Thyroid gland (tissue), 4 donors: ENCODE data around the gene TOP3A. TPM values are rescaled to one million over a fixed set of nuclear protein-coding genes. Genes with fewer than 3 reads are reported as not detected.

Source experiments
- DNase-seq, 2 donors: peaks; one replicate each; pipeline ENCODE4 v3.0.0-alpha.2; 2019
- H3K27ac ChIP-seq, 3 donors: fragments of 200-600 bp; sonication (generic); 1 replicate in 2 of 3; 2 replicates in 1 of 3; pipeline ENCODE4 v1.5.1; 2016 to 2019; ENCODE audit warnings: mild to moderate bottlenecking in 1 of 3, moderate library complexity in 1 of 3
- H3K27me3 ChIP-seq: fragments of 200-600 bp; sonication (generic); one replicate; pipeline ENCODE4 v1.5.1; 2019
- H3K36me3 ChIP-seq, 2 donors: fragments of 200-600 bp; sonication (generic); one replicate each; pipeline ENCODE4 v1.5.1; 2016 to 2019
- H3K4me1 ChIP-seq, 2 donors: fragments of 200-600 bp; sonication (generic); one replicate each; pipeline ENCODE4 v1.5.1; 2017 to 2019
- H3K4me3 ChIP-seq, 3 donors: fragments of 200-600 bp; sonication (generic); replicated peaks in 1 of 3; 1 replicate in 2 of 3; 2 replicates in 1 of 3; pipeline ENCODE4 v1.5.1; 2016; ENCODE audit warnings: mild to moderate bottlenecking in 1 of 3
- H3K9me3 ChIP-seq: fragments of 200-600 bp; sonication (generic); one replicate; pipeline ENCODE4 v1.5.1; 2017
- POLR2A ChIP-seq, 2 donors: fragments of 450-650 bp; IDR thresholded peaks; one replicate each; pipeline ENCODE4 v1.6.1; 2017; ENCODE audit warnings: antibody characterized with exemption in 2 of 2, mild to moderate bottlenecking in 2 of 2, moderate library complexity in 1 of 2
- WGBS, 2 donors: methylation state at CpG; one replicate each; pipeline ENCODE4 v1.1.5; 2017; 5-methylcytosine and 5-hydroxymethylcytosine counted together
- intact Hi-C: fragments of 100-400 bp; cut with DNase I; formaldehyde crosslinking; loops from one replicate; pipeline ENCODE4 v1.15.1; 2023
- total RNA-seq, 4 donors: library from RNA; depleted of rRNA; stranded (reverse); fragments of >200 nt; gene quantifications; one replicate each; pipeline ENCODE4 v1.2.3, GENCODE V29; 2016
- TF ChIP-seq, protein P1 (sequence below), 6 experiments: fragments of 200-600 bp in 3 of 6; fragments of 450-650 bp in 3 of 6; sonication (generic) in 3 of 6; IDR thresholded peaks; one replicate each; pipeline ENCODE4 v1.5.1; 2016 to 2019; ENCODE audit warnings: antibody characterized with exemption in 6 of 6, mild to moderate bottlenecking in 2 of 6, inconsistent platforms in 1 of 6, moderate library complexity in 1 of 6

The TOP3A gene
- total RNA-seq, 4 donors from 2014 or later: 31.3 to 34.5 (median 32.5) TPM

DNA sequence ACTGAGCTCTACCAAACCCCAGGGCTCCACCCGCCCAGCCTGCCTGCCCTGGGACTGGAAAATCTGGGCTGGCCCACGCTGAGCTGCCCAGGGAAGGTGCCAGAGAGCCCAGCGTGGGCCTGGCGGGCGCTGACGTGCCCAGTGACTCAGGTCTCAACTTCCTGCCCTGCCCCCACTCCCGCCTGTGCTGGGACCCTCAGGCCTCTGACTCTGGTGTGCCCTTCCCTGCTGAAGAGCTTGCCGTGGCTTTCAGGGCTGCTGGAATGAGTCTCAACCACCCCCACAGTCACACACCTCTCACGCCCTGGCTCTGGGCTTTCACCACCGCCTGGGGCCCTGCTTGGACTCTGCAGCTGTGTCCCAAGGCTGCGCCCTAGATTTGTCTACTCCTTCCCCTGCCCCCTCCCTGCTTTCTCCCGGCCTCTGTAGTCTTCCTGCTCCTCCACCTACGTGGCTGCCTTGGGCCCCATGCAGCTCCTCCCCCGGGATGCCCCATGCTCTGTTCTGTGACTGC lies 79.0 kb downstream of the TOP3A start:
- Histone ChIP-seq H3K4me3 (no peak overlapping the region), H3K4me1 (no peaks in the 10 kb centered on the region), H3K27ac (no peak overlapping the region), H3K36me3 (peaks cover 5 to 10% of the 10 kb centered on the region in 2 donors), H3K9me3 (no peaks in the 10 kb centered on the region), H3K27me3 (no peaks in the 10 kb centered on the region)
- intact Hi-C loops: no loop called here
- WGBS, 2 donors: 88 to 90% methylated on average over 8 to 14 of the region's 14 CpGs
- TF ChIP-seq POLR2A (IDR thresholded peaks at IDR 0.05): no peak
- TF ChIP-seq, protein P1, sequence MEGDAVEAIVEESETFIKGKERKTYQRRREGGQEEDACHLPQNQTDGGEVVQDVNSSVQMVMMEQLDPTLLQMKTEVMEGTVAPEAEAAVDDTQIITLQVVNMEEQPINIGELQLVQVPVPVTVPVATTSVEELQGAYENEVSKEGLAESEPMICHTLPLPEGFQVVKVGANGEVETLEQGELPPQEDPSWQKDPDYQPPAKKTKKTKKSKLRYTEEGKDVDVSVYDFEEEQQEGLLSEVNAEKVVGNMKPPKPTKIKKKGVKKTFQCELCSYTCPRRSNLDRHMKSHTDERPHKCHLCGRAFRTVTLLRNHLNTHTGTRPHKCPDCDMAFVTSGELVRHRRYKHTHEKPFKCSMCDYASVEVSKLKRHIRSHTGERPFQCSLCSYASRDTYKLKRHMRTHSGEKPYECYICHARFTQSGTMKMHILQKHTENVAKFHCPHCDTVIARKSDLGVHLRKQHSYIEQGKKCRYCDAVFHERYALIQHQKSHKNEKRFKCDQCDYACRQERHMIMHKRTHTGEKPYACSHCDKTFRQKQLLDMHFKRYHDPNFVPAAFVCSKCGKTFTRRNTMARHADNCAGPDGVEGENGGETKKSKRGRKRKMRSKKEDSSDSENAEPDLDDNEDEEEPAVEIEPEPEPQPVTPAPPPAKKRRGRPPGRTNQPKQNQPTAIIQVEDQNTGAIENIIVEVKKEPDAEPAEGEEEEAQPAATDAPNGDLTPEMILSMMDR (IDR thresholded peaks at IDR 0.05): no peak
- no peak for DNase-seq

DNA sequence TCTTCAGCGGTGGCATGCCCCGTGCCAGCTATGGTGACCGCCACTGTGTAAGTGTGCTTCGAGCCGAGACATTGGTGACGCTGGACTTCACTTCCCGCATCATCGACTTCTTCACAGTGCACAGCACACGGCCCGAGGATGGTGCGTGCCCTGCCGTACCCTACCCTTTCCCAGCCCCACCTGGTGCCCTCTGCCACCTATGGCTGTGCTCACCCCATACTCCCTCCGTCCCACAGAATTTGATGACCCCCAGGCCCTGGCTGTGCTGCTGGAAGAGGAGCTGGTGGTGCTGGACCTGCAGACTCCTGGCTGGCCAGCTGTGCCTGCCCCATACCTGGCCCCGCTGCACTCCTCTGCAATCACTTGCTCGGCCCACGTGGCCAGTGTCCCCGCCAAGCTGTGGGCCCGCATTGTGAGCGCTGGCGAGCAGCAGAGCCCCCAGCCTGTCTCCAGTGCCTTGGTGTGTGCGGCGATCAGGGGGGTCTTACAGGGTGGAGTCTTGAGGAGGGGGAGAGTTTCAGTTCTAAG lies 79.9 kb downstream of the TOP3A start:
- TF ChIP-seq POLR2A (IDR thresholded peaks at IDR 0.05): no peak
- TF ChIP-seq, protein P1 (IDR thresholded peaks at IDR 0.05): no peak
- Histone ChIP-seq H3K36me3 (peaks cover 5 to 10% of the 10 kb centered on the region in 2 donors), H3K27ac (no peak overlapping the region)

DNA sequence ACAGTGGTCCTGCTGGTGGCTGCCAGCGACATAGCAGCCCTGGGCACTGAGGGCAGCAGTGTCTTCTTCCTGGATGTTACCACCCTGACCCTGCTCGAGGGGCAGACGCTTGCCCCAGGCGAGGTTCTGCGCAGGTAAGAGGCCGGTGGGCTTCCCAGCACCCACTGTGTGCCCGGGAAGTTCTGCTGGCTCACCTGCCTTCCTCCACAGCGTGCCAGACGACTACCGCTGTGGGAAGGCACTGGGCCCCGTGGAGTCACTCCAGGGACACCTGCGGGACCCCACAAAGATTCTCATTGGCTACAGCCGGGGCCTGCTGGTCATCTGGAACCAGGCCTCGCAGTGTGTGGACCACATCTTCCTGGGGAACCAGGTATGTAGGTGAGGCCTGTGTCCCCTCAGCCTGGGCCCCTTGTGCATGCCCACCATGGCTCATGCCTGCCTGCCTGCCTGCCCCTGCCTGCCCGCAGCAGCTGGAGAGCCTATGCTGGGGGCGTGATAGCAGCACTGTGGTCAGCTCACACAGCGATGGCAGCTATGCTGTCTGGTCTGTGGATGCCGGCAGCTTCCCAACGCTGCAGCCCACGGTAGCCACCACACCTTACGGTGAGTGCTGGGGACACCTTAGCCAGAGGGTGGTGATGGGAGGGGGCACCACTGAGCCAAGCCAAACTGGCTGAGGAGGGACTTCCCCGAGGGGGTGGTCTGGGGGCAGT lies 80.8 kb downstream of the TOP3A start:
- Histone ChIP-seq H3K27me3 (no peaks in the 10 kb centered on the region), H3K4me1 (no peaks in the 10 kb centered on the region), H3K36me3 (peaks cover 5 to 10% of the 10 kb centered on the region in 2 donors), H3K27ac (no peak overlapping the region), H3K9me3 (no peaks in the 10 kb centered on the region), H3K4me3 (no peak overlapping the region)
- TF ChIP-seq POLR2A (IDR thresholded peaks at IDR 0.05): no peak
- TF ChIP-seq, protein P1 (IDR thresholded peaks at IDR 0.05): no peak
- no peak for DNase-seq
- 97 to 100% methylated on average over 3 to 13 of the region's 22 CpGs for WGBS, 2 donors
- intact Hi-C loops: no loop called here

More for the DNA sequence above, 79.9 kb downstream of the TOP3A start:
- Histone ChIP-seq H3K27me3 (no peaks in the 10 kb centered on the region), H3K9me3 (no peaks in the 10 kb centered on the region), H3K4me1 (no peaks in the 10 kb centered on the region), H3K4me3 (no peak overlapping the region)
- intact Hi-C loops: no loop called here
- DNase-seq: no peak
- 97 to 98% methylated on average over 9 to 13 of the region's 22 CpGs for WGBS, 2 donors

DNA sequence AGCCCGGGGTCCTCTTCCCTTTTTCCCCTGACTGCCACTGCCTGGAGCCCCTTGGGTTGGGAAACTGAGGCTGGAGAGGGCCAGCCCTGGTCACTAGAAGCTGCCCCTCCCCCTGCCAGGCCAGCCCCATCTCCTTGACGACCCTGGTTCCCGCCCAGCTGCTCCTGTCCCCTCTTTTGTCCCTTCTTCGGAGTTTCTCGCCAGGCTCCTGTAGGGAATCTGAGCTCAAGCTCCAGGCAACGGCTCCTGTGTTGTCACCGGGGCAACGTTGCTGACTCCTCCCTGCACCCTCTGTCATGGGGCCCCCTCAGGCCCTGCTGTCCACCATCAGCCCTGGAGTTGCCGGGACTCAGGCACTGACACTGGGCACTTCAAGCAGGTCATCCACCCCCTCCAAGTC lies 83.6 kb downstream of the TOP3A start:
- 63 to 72% methylated on average over 9 of the region's 9 CpGs for WGBS, 2 donors
- no peaks in the 10 kb centered on the region for H3K27me3 ChIP-seq
- peaks cover 5 to 10% of the 10 kb centered on the region in 2 donors for H3K36me3 ChIP-seq
- no peak overlapping the region for H3K27ac ChIP-seq
- TF ChIP-seq, protein P1 (IDR thresholded peaks at IDR 0.05): no peak
- no peak for TF ChIP-seq POLR2A (IDR thresholded peaks at IDR 0.05)
- no peak overlapping the region for H3K4me3 ChIP-seq
- DNase-seq: no peak
- intact Hi-C loops: no loop called here
- H3K9me3 ChIP-seq: no peaks in the 10 kb centered on the region
- peaks cover 4 to 5% of the 10 kb centered on the region in 2 donors for H3K4me1 ChIP-seq
